ENCODE measurements around the gene STAC.
A peak's percentile ranks its signal among the peaks of the same experiment; 100 is the strongest.

STAC gene

GRCh38 chr3:36501616-36502015, 121.3 kb downstream of the STAC start:
- no peak for TF ChIP-seq CTCF (IDR thresholded peaks at IDR 0.05; ENCODE audit: low read depth, low read length)
- no peak for DNase-seq (ENCODE audit: low read depth in 2 of 2)
- H3K4me3 ChIP-seq (replicated peaks in 1 of 2; ENCODE audit: low read depth in 2 of 2, low read length in 2 of 2) = no peak overlapping the region

- DNase-seq (ENCODE audit: low read depth in 2 of 2) = no peak
- TF ChIP-seq CTCF (IDR thresholded peaks at IDR 0.05; ENCODE audit: low read depth, low read length) = no peak
- no peak overlapping the region for H3K4me3 ChIP-seq (replicated peaks in 1 of 2; ENCODE audit: low read depth in 2 of 2, low read length in 2 of 2)
These were observed 125.1 kb downstream of the STAC start for GRCh38 chr3:36505393-36505792.

GRCh38 chr3:36511791-36512486, 131.6 kb downstream of the STAC start:
- TF ChIP-seq CTCF (IDR thresholded peaks at IDR 0.05; ENCODE audit: low read depth, low read length) = no peak
- H3K4me3 ChIP-seq (replicated peaks in 1 of 2; ENCODE audit: low read depth in 2 of 2, low read length in 2 of 2) = no peak overlapping the region
- DNase-seq (ENCODE audit: low read depth in 2 of 2) = no peak

- no peak for DNase-seq (ENCODE audit: low read depth in 2 of 2)
- no peak for TF ChIP-seq CTCF (IDR thresholded peaks at IDR 0.05; ENCODE audit: low read depth, low read length)
These were observed 132.3 kb downstream of the STAC start for GRCh38 chr3:36512555-36512954.

GRCh38 chr3:36514171-36514570, 133.9 kb downstream of the STAC start:
- peak in 1 of 2 donors; percentile 14 for DNase-seq (ENCODE audit: low read depth in 2 of 2)
- TF ChIP-seq CTCF (IDR thresholded peaks at IDR 0.05; ENCODE audit: low read depth, low read length) = no peak
- H3K4me3 ChIP-seq (replicated peaks in 1 of 2; ENCODE audit: low read depth in 2 of 2, low read length in 2 of 2) = no peak overlapping the region

More at GRCh38 chr3:36512555-36512954, 132.3 kb downstream of the STAC start:
- H3K4me3 ChIP-seq (replicated peaks in 1 of 2; ENCODE audit: low read depth in 2 of 2, low read length in 2 of 2) = no peak overlapping the region

GRCh38 chr3:36519682-36520081, 139.4 kb downstream of the STAC start:
- no peak for TF ChIP-seq CTCF (IDR thresholded peaks at IDR 0.05; ENCODE audit: low read depth, low read length)
- DNase-seq (ENCODE audit: low read depth in 2 of 2) = no peak
- H3K4me3 ChIP-seq (replicated peaks in 1 of 2; ENCODE audit: low read depth in 2 of 2, low read length in 2 of 2) = no peak overlapping the region

All from cardiac fibroblast (primary cell).